GM12875 (cell line): ENCODE results near the gene NCOA3.

ENCODE experiments used
- H3K4me3 ChIP-seq: one replicate; pipeline ENCODE4 v1.5.1; 2011; ENCODE audit warnings: low read depth, low read length, control low read depth
- CTCF ChIP-seq: IDR thresholded peaks from 2 replicates; pipeline ENCODE4 v1.5.1; 2011; ENCODE audit warnings: low read depth, mild to moderate bottlenecking, control low read depth, inconsistent platforms, low read length, moderate library complexity, borderline replicate concordance; ENCODE audit not compliant: insufficient read depth

Gene NCOA3

GRCh38 chr20:47559141-47559540 is 57.5 kb downstream of the NCOA3 start:
- no peak overlapping the region for H3K4me3 ChIP-seq
- TF ChIP-seq CTCF = no peak

- no peak for TF ChIP-seq CTCF
- no peak overlapping the region for H3K4me3 ChIP-seq
These were observed 59.5 kb downstream of the NCOA3 start for GRCh38 chr20:47561180-47561579.

GRCh38 chr20:47561603-47562583 is 60.2 kb downstream of the NCOA3 start:
- H3K4me3 ChIP-seq = no peak overlapping the region
- no peak for TF ChIP-seq CTCF

GRCh38 chr20:47566269-47566668 is 64.6 kb downstream of the NCOA3 start:
- no peak for TF ChIP-seq CTCF
- H3K4me3 ChIP-seq = no peak overlapping the region

- no peak for TF ChIP-seq CTCF
- no peak overlapping the region for H3K4me3 ChIP-seq
These were observed 66.3 kb downstream of the NCOA3 start for GRCh38 chr20:47568019-47568418.

GRCh38 chr20:47568837-47569410 is 67.2 kb downstream of the NCOA3 start:
- no peak overlapping the region for H3K4me3 ChIP-seq
- TF ChIP-seq CTCF = no peak
